Stimulated activated naive CD4-positive, alpha-beta T cell treated with Interleukin-2 at 50 U/mL for 16 hours (primary cell): Measurements from ENCODE around the gene TEKT3.

Source experiments
- DNase-seq: peaks from one replicate; lab custom pipeline; 2025; lab: John Stamatoyannopoulos, UW

TEKT3 gene

GRCh38 chr17:15266325-15267125 is 74.9 kb downstream of the TEKT3 start:
- no peak for DNase-seq

GRCh38 chr17:15265131-15265530 is 76.3 kb downstream of the TEKT3 start, which contains the start of gene PMP22:
Gene PMP22 (minus strand): TSS chr17:15265326. CDS start chr17:15260727, 4,599 bp downstream.
- no peak for DNase-seq

GRCh38 chr17:15264542-15264941 is 76.9 kb downstream of the TEKT3 start:
- DNase-seq: no peak

- DNase-seq: no peak
Observed at GRCh38 chr17:15263680-15264079, 77.7 kb downstream of the TEKT3 start.

- DNase-seq: no peak
Observed at GRCh38 chr17:15263206-15263579, 78.2 kb downstream of the TEKT3 start.

GRCh38 chr17:15262291-15263205 is 78.8 kb downstream of the TEKT3 start:
- DNase-seq: no peak

GRCh38 chr17:15261802-15262290 is 79.6 kb downstream of the TEKT3 start:
- DNase-seq: no peak

- DNase-seq: no peak
Observed at GRCh38 chr17:15261258-15261801, 80.1 kb downstream of the TEKT3 start.

- peak; percentile 14 for DNase-seq
Observed at GRCh38 chr17:15260376-15261257, 80.8 kb downstream of the TEKT3 start.

- no peak for DNase-seq
Observed at GRCh38 chr17:15257796-15258512, 83.4 kb downstream of the TEKT3 start.

- DNase-seq: peak; percentile 16
Observed at GRCh38 chr17:15257258-15257788, 84.1 kb downstream of the TEKT3 start.

GRCh38 chr17:15256689-15257088 is 84.7 kb downstream of the TEKT3 start:
- DNase-seq: no peak

GRCh38 chr17:15255713-15256454 is 85.5 kb downstream of the TEKT3 start:
- DNase-seq: no peak
